Transverse colon (tissue), 4 donors: ENCODE results near the gene CLDN18. TPM values are rescaled to one million over a fixed set of nuclear protein-coding genes. Genes with fewer than 3 reads are reported as not detected.

Experiments used
- DNase-seq: peaks from one replicate; pipeline ENCODE4 v3.0.0-alpha.2; 2019
- H3K27ac ChIP-seq, 4 donors: fragments of 200-600 bp; sonication (generic); 2 replicates each; pipeline ENCODE4 v1.5.1; 2016 to 2018; ENCODE audit warnings: inconsistent platforms in 4 of 4
- H3K27me3 ChIP-seq: fragments of 200-600 bp; sonication (generic); 2 replicates; pipeline ENCODE4 v1.5.1; 2017; ENCODE audit warnings: inconsistent platforms
- H3K36me3 ChIP-seq, 4 donors: fragments of 200-600 bp; sonication (generic); 2 replicates each; pipeline ENCODE4 v1.5.1; 2017 to 2019; ENCODE audit warnings: inconsistent platforms in 4 of 4
- H3K4me1 ChIP-seq, 4 donors: fragments of 200-600 bp; sonication (generic); 2 replicates each; pipeline ENCODE4 v1.5.1; 2017 to 2020; ENCODE audit warnings: inconsistent platforms in 4 of 4
- H3K4me3 ChIP-seq, 4 donors: fragments of 200-600 bp; sonication (generic); 1 replicate in 1 of 4; 2 replicates in 3 of 4; pipeline versions ENCODE4 v1.5.1 to v1.6.1; 2017 to 2019; ENCODE audit warnings: inconsistent platforms in 4 of 4
- H3K9me3 ChIP-seq, 2 donors: fragments of 200-600 bp; sonication (generic); 2 replicates each; pipeline ENCODE4 v1.5.1; 2017 to 2019; ENCODE audit warnings: inconsistent platforms in 2 of 2
- EP300 ChIP-seq: sonication (generic); formaldehyde crosslinking; IDR thresholded peaks from one replicate; pipeline ENCODE4 v1.6.1; 2017; ENCODE audit warnings: antibody characterized with exemption, low read depth
- POLR2A ChIP-seq: fragments of 450-650 bp; IDR thresholded peaks from one replicate; pipeline ENCODE4 v1.6.1; 2016; ENCODE audit warnings: antibody characterized with exemption, mild to moderate bottlenecking, moderate library complexity
- POLR2AphosphoS5 ChIP-seq, 3 donors: sonication (generic); formaldehyde crosslinking; IDR thresholded peaks; one replicate each; pipeline ENCODE4 v1.6.1; 2016; ENCODE audit warnings: antibody characterized with exemption in 3 of 3
- WGBS, 2 donors: methylation state at CpG; one replicate each; pipeline ENCODE4 v1.1.5; 2018; ENCODE audit warnings: low coverage in 1 of 2; 5-methylcytosine and 5-hydroxymethylcytosine counted together
- in situ Hi-C, 4 donors: fragments of 200-750 bp; cut with MboI; loops; one replicate each; pipeline versions ENCODE4 v1.15.0 to v1.15.1; 2017; ENCODE audit warnings: low sequenced_read_pairs in 3 of 4, low pct_ligation_motif_present in 1 of 4, low pct_unique_long_range_greater_than_20kb in 1 of 4
- intact Hi-C: fragments of 100-400 bp; cut with DNase I; formaldehyde crosslinking; loops from one replicate; pipeline ENCODE4 v1.15.1; 2023; ENCODE audit warnings: low total_unique reads
- total RNA-seq, 4 donors: library from RNA; depleted of rRNA; stranded (reverse); fragments of >200 nt; gene quantifications; one replicate each; pipeline ENCODE4 v1.1.0, GENCODE V29; 2016
- TF ChIP-seq, protein P1 (sequence below), 5 experiments: fragments of 200-600 bp in 3 of 5; fragments of 450-650 bp in 2 of 5; sonication (generic) in 3 of 5; IDR thresholded peaks; 1 replicate in 2 of 5; 2 replicates in 3 of 5; pipeline ENCODE4 v1.5.1; 2016 to 2017; ENCODE audit warnings: antibody characterized with exemption in 5 of 5, inconsistent platforms in 3 of 5, mild to moderate bottlenecking in 2 of 5, moderate library complexity in 1 of 5

The CLDN18 gene
- total RNA-seq, 4 donors from 2014 or later, result not detected

DNA sequence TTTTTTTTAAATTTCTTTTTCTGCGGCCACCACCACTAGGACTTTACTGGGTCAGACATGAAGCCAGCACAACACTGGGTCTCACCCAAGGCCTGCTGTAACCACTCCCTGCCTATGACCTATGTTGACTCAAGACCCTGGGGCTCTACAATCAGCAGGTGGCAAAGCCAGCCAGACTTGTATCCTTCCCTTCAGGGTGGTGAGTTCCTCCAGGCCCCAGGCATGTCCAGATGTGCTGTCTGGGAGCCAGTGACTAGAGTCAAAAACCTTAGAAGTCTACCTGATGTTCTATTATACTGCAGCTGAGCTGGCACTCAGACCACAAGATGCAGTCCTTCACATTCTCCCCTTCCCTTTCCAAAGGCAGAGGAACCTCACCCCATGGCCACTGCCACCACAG lies 31.6 kb upstream of the CLDN18 start:
- H3K27ac ChIP-seq, result no peak overlapping the region
- TF ChIP-seq POLR2A (no peak), POLR2AphosphoS5 (IDR thresholded peaks at IDR 0.05) (no peak)
- intact Hi-C loops (no loop called here), in situ Hi-C loops (no loop called here)
- H3K27me3 ChIP-seq, result no peaks in the 10 kb centered on the region
- DNase-seq, result no peak
- H3K36me3 ChIP-seq, result no peaks in the 10 kb centered on the region
- H3K4me1 ChIP-seq, result no peaks in the 10 kb centered on the region
- no peaks in the 10 kb centered on the region for H3K9me3 ChIP-seq
- no peak overlapping the region for H3K4me3 ChIP-seq
- 86% methylated on average over 1 of the region's 1 CpG; no CpG with 5 or more reads in 1 of the 2 donors for WGBS, 2 donors

- Histone ChIP-seq H3K27ac (no peak overlapping the region), H3K9me3 (no peaks in the 10 kb centered on the region), H3K4me3 (no peak overlapping the region), H3K4me1 (no peaks in the 10 kb centered on the region), H3K36me3 (no peaks in the 10 kb centered on the region), H3K27me3 (no peaks in the 10 kb centered on the region)
- no peak for TF ChIP-seq POLR2AphosphoS5 (IDR thresholded peaks at IDR 0.05)
- TF ChIP-seq, protein P1, sequence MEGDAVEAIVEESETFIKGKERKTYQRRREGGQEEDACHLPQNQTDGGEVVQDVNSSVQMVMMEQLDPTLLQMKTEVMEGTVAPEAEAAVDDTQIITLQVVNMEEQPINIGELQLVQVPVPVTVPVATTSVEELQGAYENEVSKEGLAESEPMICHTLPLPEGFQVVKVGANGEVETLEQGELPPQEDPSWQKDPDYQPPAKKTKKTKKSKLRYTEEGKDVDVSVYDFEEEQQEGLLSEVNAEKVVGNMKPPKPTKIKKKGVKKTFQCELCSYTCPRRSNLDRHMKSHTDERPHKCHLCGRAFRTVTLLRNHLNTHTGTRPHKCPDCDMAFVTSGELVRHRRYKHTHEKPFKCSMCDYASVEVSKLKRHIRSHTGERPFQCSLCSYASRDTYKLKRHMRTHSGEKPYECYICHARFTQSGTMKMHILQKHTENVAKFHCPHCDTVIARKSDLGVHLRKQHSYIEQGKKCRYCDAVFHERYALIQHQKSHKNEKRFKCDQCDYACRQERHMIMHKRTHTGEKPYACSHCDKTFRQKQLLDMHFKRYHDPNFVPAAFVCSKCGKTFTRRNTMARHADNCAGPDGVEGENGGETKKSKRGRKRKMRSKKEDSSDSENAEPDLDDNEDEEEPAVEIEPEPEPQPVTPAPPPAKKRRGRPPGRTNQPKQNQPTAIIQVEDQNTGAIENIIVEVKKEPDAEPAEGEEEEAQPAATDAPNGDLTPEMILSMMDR (IDR thresholded peaks at IDR 0.05), result no peak
- TF ChIP-seq POLR2A, result no peak
- TF ChIP-seq EP300, result no peak
- DNase-seq, result no peak
- intact Hi-C loops (no loop called here), in situ Hi-C loops (no loop called here)
- WGBS, 2 donors, result 0% methylated on average over 1 of the region's 1 CpG
These were observed 22.2 kb upstream of the CLDN18 start for GRCh38 chr3:137987723-137988122.

- no peak for DNase-seq
- intact Hi-C loops, result no loop called here
- H3K27ac ChIP-seq, result no peak overlapping the region
- no peaks in the 10 kb centered on the region for H3K4me1 ChIP-seq
- no peaks in the 10 kb centered on the region for H3K36me3 ChIP-seq
- H3K4me3 ChIP-seq, result no peak overlapping the region
- in situ Hi-C loops, result no loop called here
- H3K27me3 ChIP-seq, result no peaks in the 10 kb centered on the region
- H3K9me3 ChIP-seq, result no peaks in the 10 kb centered on the region
- WGBS, 2 donors, result 39 to 40% methylated on average over 2 to 4 of the region's 4 CpGs
- TF ChIP-seq EP300 (no peak), POLR2AphosphoS5 (IDR thresholded peaks at IDR 0.05) (no peak)
- TF ChIP-seq, protein P1 (IDR thresholded peaks at IDR 0.05), result no peak
These were observed 21.8 kb upstream of the CLDN18 start for GRCh38 chr3:137988152-137988551.

DNA sequence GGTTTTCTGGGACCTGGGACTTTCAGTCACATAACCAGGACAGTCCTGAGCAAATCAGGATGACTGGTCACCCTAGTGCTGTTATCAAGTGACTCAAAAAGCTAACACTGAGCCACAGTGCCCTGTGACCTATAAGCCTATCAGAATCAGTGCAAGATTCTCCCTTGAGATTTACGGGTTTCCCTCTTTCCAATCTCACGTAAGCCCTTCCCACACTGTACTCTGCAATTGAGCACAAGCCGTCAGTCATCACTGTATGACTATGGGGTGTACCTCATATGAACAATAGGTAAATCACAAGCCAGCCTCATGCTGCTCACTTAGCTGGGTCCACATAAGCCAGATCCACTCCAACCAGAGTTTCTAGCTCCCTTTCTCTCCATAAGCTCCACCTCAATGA lies 21.0 kb upstream of the CLDN18 start:
- no peak overlapping the region for H3K27ac ChIP-seq
- DNase-seq, result no peak
- intact Hi-C loops (no loop called here), in situ Hi-C loops (no loop called here)
- TF ChIP-seq POLR2A (no peak), EP300 (no peak), POLR2AphosphoS5 (IDR thresholded peaks at IDR 0.05) (no peak)
- TF ChIP-seq, protein P1 (IDR thresholded peaks at IDR 0.05), result no peak
- H3K9me3 ChIP-seq, result peaks cover 0 to 2% of the 10 kb centered on the region in 2 donors
- H3K4me1 ChIP-seq, result no peaks in the 10 kb centered on the region
- no peak overlapping the region for H3K4me3 ChIP-seq
- H3K36me3 ChIP-seq, result no peaks in the 10 kb centered on the region
- H3K27me3 ChIP-seq, result no peaks in the 10 kb centered on the region
- 72% methylated on average over 3 of the region's 3 CpGs; no CpG with 5 or more reads in 1 of the 2 donors for whole genome bisulfite sequencing, 2 donors

GRCh38 chr3:137990427-137990826 lies 19.5 kb upstream of the CLDN18 start:
- H3K4me3 ChIP-seq, result no peak overlapping the region
- 65 to 73% methylated on average over 2 of the region's 2 CpGs for WGBS, 2 donors
- no peak for DNase-seq
- H3K27ac ChIP-seq, result no peak overlapping the region
- TF ChIP-seq, protein P1 (IDR thresholded peaks at IDR 0.05), result no peak
- no peak for TF ChIP-seq POLR2A
- TF ChIP-seq POLR2AphosphoS5 (IDR thresholded peaks at IDR 0.05), result no peak
- no peak for TF ChIP-seq EP300
- in situ Hi-C loops, result no loop called here
- H3K4me1 ChIP-seq, result no peaks in the 10 kb centered on the region
- intact Hi-C loops, result no loop called here
- H3K27me3 ChIP-seq, result no peaks in the 10 kb centered on the region
- H3K36me3 ChIP-seq, result no peaks in the 10 kb centered on the region
- peaks cover 5 to 12% of the 10 kb centered on the region in 2 donors for H3K9me3 ChIP-seq
